GM12891 (cell line): ENCODE data around the gene NPHP4.

ENCODE experiments used
- DNase-seq: peaks from one replicate; pipeline ENCODE4 v3.0.0; 2011; ENCODE audit warnings: low spot score; ENCODE audit not compliant: insufficient read length
- FAIRE-seq: peaks from 2 replicates; lab custom pipeline; 2011; peaks lifted over from hg19 to GRCh38; lab: Jason Lieb, UNC
- PAX5 ChIP-seq: IDR thresholded peaks from 2 replicates; pipeline ENCODE4 v1.6.1; 2011; ENCODE audit warnings: low read length, moderate library complexity, mild to moderate bottlenecking; ENCODE audit not compliant: insufficient read depth, severe bottlenecking
- POLR2A ChIP-seq: IDR thresholded peaks from 2 replicates; pipeline ENCODE4 v1.6.1; 2011; ENCODE audit warnings: low read depth, low read length, control low read depth
- POLR2AphosphoS5 ChIP-seq: IDR thresholded peaks from 2 replicates; pipeline ENCODE4 v1.6.1; 2011; ENCODE audit warnings: low read depth, low read length, control low read depth
- POU2F2 ChIP-seq: IDR thresholded peaks from 2 replicates; pipeline ENCODE4 v1.6.1; 2011; ENCODE audit warnings: low read depth, mild to moderate bottlenecking, control low read depth, low read length, moderate library complexity
- SPI1 ChIP-seq: IDR thresholded peaks from 2 replicates; pipeline ENCODE4 v1.6.1; 2011; ENCODE audit warnings: low read depth, low read length, control low read depth
- TAF1 ChIP-seq: IDR thresholded peaks from 2 replicates; pipeline ENCODE4 v1.6.1; 2011; ENCODE audit warnings: low read depth, low read length, control low read depth

The NPHP4 gene

DNA sequence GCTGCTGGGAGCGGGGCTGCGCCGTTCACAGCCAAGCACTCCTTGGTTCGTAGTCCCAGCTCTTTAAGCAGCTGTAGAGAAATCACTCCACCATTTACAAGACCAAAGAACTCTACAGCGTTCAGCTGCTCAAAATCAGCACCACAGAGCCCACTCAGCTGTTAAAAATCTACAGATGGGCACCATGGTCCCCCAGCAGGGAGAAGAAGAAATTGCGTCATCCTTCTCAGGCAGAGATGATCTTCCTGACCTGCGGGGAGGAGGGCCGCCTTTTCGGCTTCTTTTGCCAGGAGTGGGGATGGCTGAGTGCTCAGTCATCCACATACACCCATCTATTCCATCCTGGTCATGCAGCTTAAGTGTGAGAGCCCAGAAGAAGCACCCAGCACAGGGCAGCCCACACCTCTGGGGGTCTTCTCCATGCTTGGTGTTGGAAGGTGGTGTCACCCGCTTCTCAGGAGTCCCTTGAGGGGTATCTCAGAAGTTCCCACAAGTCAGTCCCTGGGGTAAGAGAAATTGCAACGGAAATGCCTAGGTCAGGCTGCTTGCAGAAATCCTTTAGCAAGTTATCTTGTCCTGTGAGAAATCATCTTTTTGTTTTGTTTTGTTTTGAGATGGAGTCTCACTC, 163.8 kb downstream of the NPHP4 start:
- DNase-seq: no peak
- no peak for FAIRE-seq
- TF ChIP-seq PAX5 (no peak), POLR2A (no peak), TAF1 (no peak), POLR2AphosphoS5 (no peak), SPI1 (no peak), POU2F2 (no peak)

GRCh38 chr1:5827516-5827915, 164.7 kb downstream of the NPHP4 start:
- FAIRE-seq: no peak
- no peak for TF ChIP-seq POLR2A
- no peak for TF ChIP-seq PAX5
- no peak for TF ChIP-seq SPI1
- no peak for TF ChIP-seq POLR2AphosphoS5
- TF ChIP-seq POU2F2: no peak
- TF ChIP-seq TAF1: no peak

DNA sequence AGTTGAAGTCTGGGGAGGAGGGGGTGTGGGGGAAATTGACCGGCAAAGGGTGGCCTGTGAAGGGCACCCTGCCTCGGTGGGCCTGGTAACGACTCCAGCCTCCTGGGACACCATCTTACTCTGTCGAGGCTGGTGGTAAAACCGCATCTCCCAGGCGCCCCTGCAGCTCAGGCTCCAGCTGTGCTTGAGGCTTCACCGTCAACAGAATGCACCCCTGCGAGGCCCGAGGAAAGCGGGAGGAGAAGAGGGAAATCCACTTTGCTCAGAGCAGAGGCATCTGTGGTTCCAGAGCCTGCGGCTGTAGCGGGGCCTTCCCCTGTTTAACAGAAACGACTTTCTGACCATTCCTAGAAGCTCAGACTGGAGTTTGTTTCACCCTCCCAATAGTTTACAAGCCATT, 165.6 kb downstream of the NPHP4 start:
- DNase-seq: no peak
- no peak for FAIRE-seq
- TF ChIP-seq POU2F2 (no peak), POLR2AphosphoS5 (no peak)

More at GRCh38 chr1:5827516-5827915, 164.7 kb downstream of the NPHP4 start:
- DNase-seq: no peak

- no peak for FAIRE-seq
- DNase-seq: no peak
- TF ChIP-seq TAF1: no peak
- no peak for TF ChIP-seq POU2F2
- TF ChIP-seq POLR2A: no peak
- no peak for TF ChIP-seq SPI1
Observed at GRCh38 chr1:5822726-5823125, 169.5 kb downstream of the NPHP4 start.

DNA sequence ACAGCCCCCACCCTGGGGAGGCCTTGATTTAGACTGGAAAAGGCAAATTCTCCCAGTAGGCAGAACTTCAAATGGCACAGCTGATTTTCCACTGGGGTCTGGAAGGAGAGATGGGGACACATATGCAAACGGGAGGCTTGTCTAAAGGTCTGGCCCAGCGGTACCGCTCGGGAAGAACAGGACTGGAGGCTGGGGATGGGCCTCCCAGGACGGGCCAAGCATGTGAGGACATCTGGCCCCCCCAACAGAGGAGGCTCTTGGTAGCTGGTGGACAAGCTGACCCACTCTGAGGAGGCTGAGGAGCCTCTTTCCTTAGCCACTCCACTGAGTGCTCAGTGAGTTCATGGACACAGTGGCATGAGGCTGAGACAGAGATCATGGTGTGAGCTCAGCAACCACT, 170.0 kb downstream of the NPHP4 start:
- TF ChIP-seq POLR2AphosphoS5 (no peak), POU2F2 (no peak), TAF1 (no peak), SPI1 (no peak), POLR2A (no peak), PAX5 (no peak)
- no peak for FAIRE-seq
- DNase-seq: no peak

GRCh38 chr1:5821540-5822176, 170.6 kb downstream of the NPHP4 start:
- DNase-seq (no peak), FAIRE-seq (no peak)
- no peak for TF ChIP-seq TAF1
- TF ChIP-seq POLR2AphosphoS5: no peak

GRCh38 chr1:5820026-5820421, 172.2 kb downstream of the NPHP4 start:
- FAIRE-seq (no peak), DNase-seq (no peak)
- no peak for TF ChIP-seq SPI1
- TF ChIP-seq TAF1: no peak
- TF ChIP-seq PAX5: no peak
- no peak for TF ChIP-seq POLR2A
- no peak for TF ChIP-seq POU2F2
- TF ChIP-seq POLR2AphosphoS5: no peak

DNA sequence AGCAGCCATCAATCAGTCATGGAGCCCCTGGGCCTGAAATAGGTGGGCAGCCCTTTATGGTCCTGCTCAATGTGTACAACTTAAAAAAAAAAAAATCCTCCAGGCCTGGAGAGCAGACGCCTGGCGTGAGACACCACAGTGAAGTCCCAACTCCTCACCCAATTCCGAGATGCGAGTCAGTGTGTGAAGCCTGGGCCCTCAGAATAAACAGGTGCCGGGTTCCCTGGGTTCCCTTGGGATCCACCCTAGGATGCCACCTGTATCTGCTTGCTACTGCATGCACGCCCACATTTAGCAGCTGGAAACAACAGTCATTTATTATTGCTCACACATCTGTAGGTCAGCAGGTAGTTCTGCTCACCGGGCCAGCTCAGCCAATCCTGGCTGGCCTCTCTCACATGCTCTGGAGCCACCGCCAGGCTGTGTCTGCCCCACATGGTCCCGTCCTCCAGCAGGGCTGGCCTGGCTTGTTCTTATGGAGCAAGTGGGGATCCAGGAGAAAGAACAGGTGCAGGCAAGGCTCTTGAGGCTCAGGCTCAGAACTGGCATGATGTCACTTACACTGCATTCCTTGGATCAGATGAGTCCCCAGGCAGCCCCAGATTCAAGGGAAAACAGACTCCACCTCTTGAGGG, 172.7 kb downstream of the NPHP4 start:
- no peak for TF ChIP-seq POLR2A
- DNase-seq: no peak
- FAIRE-seq: no peak

GRCh38 chr1:5818755-5819154, 173.5 kb downstream of the NPHP4 start:
- DNase-seq (no peak), FAIRE-seq (no peak)
- TF ChIP-seq TAF1 (no peak), PAX5 (no peak), POLR2AphosphoS5 (no peak), POU2F2 (no peak), POLR2A (no peak), SPI1 (no peak)

DNA sequence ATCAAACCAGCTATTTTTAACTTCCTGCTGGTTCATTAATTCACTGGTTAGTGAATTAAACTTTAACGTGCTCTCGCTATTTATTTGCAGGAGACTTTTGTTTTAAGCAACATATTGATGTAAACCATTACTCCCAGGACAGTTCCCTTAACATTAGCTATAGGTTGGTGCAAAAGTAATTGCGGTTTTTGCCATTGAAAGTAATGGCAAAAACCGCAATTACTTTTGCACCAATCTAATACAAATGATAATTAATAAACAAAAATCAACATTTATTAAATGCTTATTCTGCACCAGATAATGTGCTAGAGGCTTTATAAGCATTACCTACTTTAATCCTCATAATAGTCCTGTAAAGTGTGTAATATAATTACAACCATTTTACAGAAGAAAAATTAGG, 176.5 kb downstream of the NPHP4 start:
- FAIRE-seq (no peak), DNase-seq (no peak)
- TF ChIP-seq POLR2A (no peak), PAX5 (no peak), POLR2AphosphoS5 (no peak), SPI1 (no peak), TAF1 (no peak), POU2F2 (no peak)

DNA sequence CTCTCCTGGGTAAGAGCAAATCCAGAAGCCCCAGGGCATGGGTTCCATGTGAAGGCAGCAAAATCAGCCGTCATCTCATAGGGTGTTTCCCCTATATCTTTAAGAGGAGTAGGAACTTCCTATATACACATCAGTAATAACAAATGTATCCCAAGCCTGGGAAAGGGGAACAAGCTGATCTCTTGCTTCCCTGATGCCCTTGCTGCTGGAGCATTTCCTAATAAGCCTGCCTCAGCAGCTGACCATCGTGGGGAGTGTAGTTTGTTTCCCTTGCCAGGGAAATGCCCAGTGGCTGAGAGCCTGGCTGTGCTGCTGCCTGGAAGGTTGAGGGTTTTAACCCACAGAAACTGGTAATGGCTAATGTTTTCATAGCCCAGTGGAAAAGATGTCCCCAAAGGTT, 177.0 kb downstream of the NPHP4 start:
- DNase-seq (no peak), FAIRE-seq (no peak)
- TF ChIP-seq TAF1 (no peak), POLR2AphosphoS5 (no peak), POU2F2 (no peak), POLR2A (no peak), SPI1 (no peak), PAX5 (no peak)
